OCI-LY1 (cell line): ENCODE measurements around the gene IQCF6.

Experiments
- H2AFZ ChIP-seq: fragments of 200-600 bp; sonication (generic), shearing (Covaris generic); 2 replicates; pipeline ENCODE4 v1.6.0; 2014; ENCODE audit warnings: antibody characterized with exemption, mild to moderate bottlenecking, low read length
- H3F3A ChIP-seq: fragments of 200-600 bp; sonication (generic), shearing (Covaris generic); 2 replicates; pipeline ENCODE4 v1.6.0; 2014; ENCODE audit warnings: mild to moderate bottlenecking, antibody characterized with exemption, low read length, moderate library complexity; ENCODE audit not compliant: insufficient read depth
- H3K27ac ChIP-seq: fragments of 200-600 bp; sonication (generic); 2 replicates; pipeline ENCODE4 v1.5.1; 2014; ENCODE audit warnings: low read length, mixed run types, mild to moderate bottlenecking, low read depth; ENCODE audit not compliant: poor library complexity, severe bottlenecking
- H3K27me3 ChIP-seq: fragments of 200-600 bp; sonication (generic); 2 replicates; pipeline ENCODE4 v1.6.0; 2014; ENCODE audit warnings: antibody characterized with exemption, mild to moderate bottlenecking, low read length, moderate library complexity; ENCODE audit not compliant: insufficient read depth
- H3K36me3 ChIP-seq: fragments of 200-600 bp; sonication (generic); 2 replicates; pipeline ENCODE4 v1.6.1; 2014; ENCODE audit warnings: mild to moderate bottlenecking, antibody characterized with exemption, low read length, moderate library complexity, mixed read lengths; ENCODE audit not compliant: insufficient read depth
- H3K4me1 ChIP-seq: fragments of 200-600 bp; sonication (generic); 2 replicates; pipeline ENCODE4 v1.5.1; 2014; ENCODE audit warnings: mild to moderate bottlenecking, low read length, moderate library complexity; ENCODE audit not compliant: insufficient read depth, severe bottlenecking
- H3K4me2 ChIP-seq: fragments of 200-600 bp; sonication (generic), shearing (Covaris generic); 2 replicates; pipeline ENCODE4 v1.6.1; 2014; ENCODE audit warnings: low read length
- H3K4me3 ChIP-seq: fragments of 200-600 bp; sonication (generic); 2 replicates; pipeline ENCODE4 v1.5.1; 2014; ENCODE audit warnings: low read length, low read depth, mild to moderate bottlenecking, mixed read lengths; ENCODE audit not compliant: poor library complexity, severe bottlenecking
- H3K79me2 ChIP-seq: fragments of 200-600 bp; shearing (Covaris generic); 2 replicates; pipeline ENCODE4 v1.6.1; 2016; ENCODE audit warnings: mixed run types, low read length, mixed read lengths; ENCODE audit not compliant: insufficient read depth
- H3K9ac ChIP-seq: fragments of 200-600 bp; sonication (generic), shearing (Covaris generic); 2 replicates; pipeline ENCODE4 v1.6.1; 2014; ENCODE audit warnings: mild to moderate bottlenecking, low read length, mixed read lengths
- H3K9me2 ChIP-seq: fragments of 200-600 bp; sonication (generic), shearing (Covaris generic); 2 replicates; pipeline ENCODE4 v1.6.1; 2014; ENCODE audit warnings: low read depth, mild to moderate bottlenecking, low read length, mixed read lengths
- H3K9me3 ChIP-seq: fragments of 200-600 bp; shearing (Covaris generic); 2 replicates; pipeline ENCODE4 v1.6.1; 2014; ENCODE audit warnings: low read length, mixed read lengths
- H4K20me1 ChIP-seq: fragments of 200-600 bp; sonication (generic), shearing (Covaris generic); 2 replicates; pipeline ENCODE4 v1.6.0; 2016; ENCODE audit warnings: mild to moderate bottlenecking, low read length; ENCODE audit not compliant: insufficient read depth
- CTCF ChIP-seq: fragments of 200-600 bp; sonication (generic), shearing (Covaris generic); IDR thresholded peaks from 2 replicates; pipeline ENCODE4 v1.5.1; 2017; ENCODE audit warnings: mild to moderate bottlenecking, antibody characterized with exemption, low read length, moderate library complexity, mixed read lengths
- EZH2 ChIP-seq: fragments of 200-600 bp; sonication (generic), shearing (Covaris generic); IDR thresholded peaks from 2 replicates; pipeline ENCODE4 v1.8.0; 2017; ENCODE audit warnings: borderline replicate concordance, mixed run types, mild to moderate bottlenecking, antibody characterized with exemption, low read length, moderate library complexity, mixed read lengths

Gene IQCF6

GRCh38 chr3:51815614-51816013 lies 36.6 kb upstream of the IQCF6 start:
- Histone ChIP-seq H3K4me1 (no peaks in the 10 kb centered on the region), H3K4me2 (no peak overlapping the region), H4K20me1 (no peaks in the 10 kb centered on the region), H3K9me2 (no peaks in the 10 kb centered on the region), H3K27me3 (no peaks in the 10 kb centered on the region), H3K36me3 (no peaks in the 10 kb centered on the region), H3K27ac (no peak overlapping the region), H3F3A (no peaks in the 10 kb centered on the region), H3K79me2 (no peaks in the 10 kb centered on the region), H3K9ac (no peak overlapping the region), H3K4me3 (no peak overlapping the region), H2AFZ (no peak overlapping the region), H3K9me3 (no peaks in the 10 kb centered on the region)
- no peak for TF ChIP-seq CTCF
- TF ChIP-seq EZH2 = no peak

- H3K36me3 ChIP-seq = no peaks in the 10 kb centered on the region
- H3K4me1 ChIP-seq = no peaks in the 10 kb centered on the region
- no peak overlapping the region for H3K4me2 ChIP-seq
- H4K20me1 ChIP-seq = no peaks in the 10 kb centered on the region
- H3K9me2 ChIP-seq = no peaks in the 10 kb centered on the region
- H3K79me2 ChIP-seq = no peaks in the 10 kb centered on the region
- H3F3A ChIP-seq = no peaks in the 10 kb centered on the region
- no peak overlapping the region for H3K4me3 ChIP-seq
- H3K27me3 ChIP-seq = no peaks in the 10 kb centered on the region; the same call in 1 of the 2 replicates
- H2AFZ ChIP-seq = no peak overlapping the region
- no peak overlapping the region for H3K9ac ChIP-seq
- TF ChIP-seq CTCF (no peak), EZH2 (no peak)
- no peak overlapping the region for H3K27ac ChIP-seq
- H3K9me3 ChIP-seq = no peaks in the 10 kb centered on the region
Measured at GRCh38 chr3:51814034-51814433, 35.0 kb upstream of the IQCF6 start.

- H3K27me3 ChIP-seq = no peaks in the 10 kb centered on the region; the same call in 1 of the 2 replicates
- no peaks in the 10 kb centered on the region for H4K20me1 ChIP-seq
- no peaks in the 10 kb centered on the region for H3K9me2 ChIP-seq
- H3K4me1 ChIP-seq = no peaks in the 10 kb centered on the region
- no peak overlapping the region for H3K27ac ChIP-seq
- no peaks in the 10 kb centered on the region for H3F3A ChIP-seq
- H3K79me2 ChIP-seq = no peaks in the 10 kb centered on the region
- no peaks in the 10 kb centered on the region for H3K9me3 ChIP-seq
- H3K4me3 ChIP-seq = no peak overlapping the region
- no peak overlapping the region for H3K9ac ChIP-seq
- H2AFZ ChIP-seq = no peak overlapping the region
- no peak overlapping the region for H3K4me2 ChIP-seq
- H3K36me3 ChIP-seq = no peaks in the 10 kb centered on the region
- TF ChIP-seq EZH2 (no peak), CTCF (no peak)
Measured at GRCh38 chr3:51813539-51813938, 34.5 kb upstream of the IQCF6 start.
